Endodermal cell (in vitro differentiated cells): ENCODE data around the gene DAPP1. TPM values are rescaled to one million over a fixed set of nuclear protein-coding genes. Genes with fewer than 3 reads are reported as not detected.

Source experiments
- DNase-seq: peaks from one replicate; pipeline ENCODE4 v3.0.0-alpha.2; 2017
- H3K27ac ChIP-seq: 2 replicates; pipeline ENCODE4 v1.5.1; 2013; ENCODE audit warnings: mild to moderate bottlenecking, low read depth, low read length, moderate library complexity
- H3K27me3 ChIP-seq: 2 replicates; pipeline ENCODE4 v1.6.1; 2013; ENCODE audit warnings: mild to moderate bottlenecking, low read length, moderate library complexity; ENCODE audit not compliant: insufficient read depth, control insufficient read depth, poor library complexity, severe bottlenecking
- H3K36me3 ChIP-seq: 2 replicates; pipeline ENCODE4 v1.7.0; 2013; ENCODE audit warnings: mild to moderate bottlenecking, low read length, moderate library complexity; ENCODE audit not compliant: control insufficient read depth, insufficient read depth
- H3K4me1 ChIP-seq: one replicate; pipeline ENCODE4 v1.7.0; 2013; ENCODE audit warnings: low read length; ENCODE audit not compliant: control insufficient read depth, insufficient read depth
- H3K4me3 ChIP-seq: 2 replicates; pipeline ENCODE4 v1.5.1; 2013; ENCODE audit warnings: mild to moderate bottlenecking, low read length, moderate library complexity
- H3K9ac ChIP-seq: 2 replicates; pipeline ENCODE4 v1.6.1; 2013; ENCODE audit warnings: mild to moderate bottlenecking, low read length, moderate library complexity; ENCODE audit not compliant: poor library complexity, severe bottlenecking; ENCODE audit errors: extremely low read depth
- H3K9me3 ChIP-seq: 2 replicates; pipeline ENCODE4 v1.6.1; 2013; ENCODE audit warnings: mild to moderate bottlenecking, low read length, moderate library complexity; ENCODE audit not compliant: control insufficient read depth
- H3K27ac Mint-ChIP-seq: 2 replicates; pipeline ENCODE4 v1.8.0; 2020; ENCODE audit warnings: mixed read lengths
- H3K27me3 Mint-ChIP-seq: 2 replicates; pipeline ENCODE4 v1.8.0; 2021; ENCODE audit warnings: mild to moderate bottlenecking, mixed read lengths; ENCODE audit not compliant: insufficient read depth
- H3K36me3 Mint-ChIP-seq: 2 replicates; pipeline ENCODE4 v1.8.0; 2020; ENCODE audit warnings: low read depth, mixed read lengths
- H3K4me1 Mint-ChIP-seq: 2 replicates; pipeline ENCODE4 v1.8.0; 2020; ENCODE audit warnings: mixed read lengths
- H3K4me3 Mint-ChIP-seq: 2 replicates; pipeline ENCODE4 v1.8.0; 2020; ENCODE audit warnings: mild to moderate bottlenecking, moderate library complexity, mixed read lengths
- H3K9me3 Mint-ChIP-seq: 2 replicates; pipeline ENCODE4 v1.8.0; 2020; ENCODE audit warnings: mild to moderate bottlenecking, mixed read lengths
- WGBS, 2 experiments: methylation state at CpG; one replicate each; pipeline versions ENCODE4 v1.1.5 to v1.1.7; 2013; ENCODE audit warnings: missing lambda C conversion rate in 2 of 2, mixed read lengths in 1 of 2; ENCODE audit not compliant: insufficient coverage in 1 of 2, insufficient read length in 1 of 2; 5-methylcytosine and 5-hydroxymethylcytosine counted together
- total RNA-seq, 2 donors: library from RNA; stranded (reverse); fragmentation: NEBNext Ultra II Directional in 1 of 2; extraction: Animal tissue kit (Norgen Biotek cat#: 25700) in 1 of 2; gene quantifications; 2 replicates in 1 of 2; 3 replicates in 1 of 2; pipeline ENCODE4 v1.2.1, GENCODE V29; 2021
- TF ChIP-seq, protein P1 (sequence below): fragments of 200-600 bp; sonication (generic); conservative IDR thresholded peaks from 2 replicates; pipeline ENCODE4 v1.5.0; 2021; ENCODE audit warnings: antibody characterized with exemption, mild to moderate bottlenecking

DAPP1 gene
- total RNA-seq, 2 donors from 2014 or later = not detected

DNA sequence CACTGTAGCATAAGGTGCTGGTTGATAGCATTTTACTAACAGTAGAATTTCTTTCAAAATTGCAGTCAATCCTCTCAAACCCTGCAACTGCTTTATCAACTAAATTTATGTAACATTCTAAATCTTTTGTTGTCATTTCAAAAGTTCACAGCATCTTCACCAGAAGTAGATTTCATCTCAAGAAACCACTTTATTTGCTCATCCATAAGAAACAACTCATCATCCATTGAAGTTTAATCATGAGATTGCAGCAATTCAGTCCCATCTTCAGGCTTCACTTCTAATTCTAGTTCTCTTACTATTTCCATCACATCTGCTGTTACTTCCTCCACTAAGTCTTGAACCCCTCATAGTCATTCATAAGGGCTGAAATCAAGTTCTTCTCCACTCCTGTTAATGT lies 55.9 kb downstream of the DAPP1 start:
- no peaks in the 10 kb centered on the region for H3K36me3 ChIP-seq
- no peak overlapping the region for H3K4me3 ChIP-seq
- H3K9ac ChIP-seq = no peak overlapping the region
- H3K4me3 Mint-ChIP-seq = no peak overlapping the region
- no peaks in the 10 kb centered on the region for H3K36me3 Mint-ChIP-seq
- no peaks in the 10 kb centered on the region for H3K9me3 ChIP-seq
- H3K27me3 Mint-ChIP-seq = no peaks in the 10 kb centered on the region
- no peaks in the 10 kb centered on the region for H3K27me3 ChIP-seq
- H3K4me1 Mint-ChIP-seq = peaks cover 9% of the 10 kb centered on the region
- no peaks in the 10 kb centered on the region for H3K4me1 ChIP-seq
- no peak for DNase-seq
- TF ChIP-seq, protein P1, sequence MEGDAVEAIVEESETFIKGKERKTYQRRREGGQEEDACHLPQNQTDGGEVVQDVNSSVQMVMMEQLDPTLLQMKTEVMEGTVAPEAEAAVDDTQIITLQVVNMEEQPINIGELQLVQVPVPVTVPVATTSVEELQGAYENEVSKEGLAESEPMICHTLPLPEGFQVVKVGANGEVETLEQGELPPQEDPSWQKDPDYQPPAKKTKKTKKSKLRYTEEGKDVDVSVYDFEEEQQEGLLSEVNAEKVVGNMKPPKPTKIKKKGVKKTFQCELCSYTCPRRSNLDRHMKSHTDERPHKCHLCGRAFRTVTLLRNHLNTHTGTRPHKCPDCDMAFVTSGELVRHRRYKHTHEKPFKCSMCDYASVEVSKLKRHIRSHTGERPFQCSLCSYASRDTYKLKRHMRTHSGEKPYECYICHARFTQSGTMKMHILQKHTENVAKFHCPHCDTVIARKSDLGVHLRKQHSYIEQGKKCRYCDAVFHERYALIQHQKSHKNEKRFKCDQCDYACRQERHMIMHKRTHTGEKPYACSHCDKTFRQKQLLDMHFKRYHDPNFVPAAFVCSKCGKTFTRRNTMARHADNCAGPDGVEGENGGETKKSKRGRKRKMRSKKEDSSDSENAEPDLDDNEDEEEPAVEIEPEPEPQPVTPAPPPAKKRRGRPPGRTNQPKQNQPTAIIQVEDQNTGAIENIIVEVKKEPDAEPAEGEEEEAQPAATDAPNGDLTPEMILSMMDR = no peak
- H3K27ac Mint-ChIP-seq = no peak overlapping the region
- no peak overlapping the region for H3K27ac ChIP-seq
- H3K9me3 Mint-ChIP-seq = no peaks in the 10 kb centered on the region

DNA sequence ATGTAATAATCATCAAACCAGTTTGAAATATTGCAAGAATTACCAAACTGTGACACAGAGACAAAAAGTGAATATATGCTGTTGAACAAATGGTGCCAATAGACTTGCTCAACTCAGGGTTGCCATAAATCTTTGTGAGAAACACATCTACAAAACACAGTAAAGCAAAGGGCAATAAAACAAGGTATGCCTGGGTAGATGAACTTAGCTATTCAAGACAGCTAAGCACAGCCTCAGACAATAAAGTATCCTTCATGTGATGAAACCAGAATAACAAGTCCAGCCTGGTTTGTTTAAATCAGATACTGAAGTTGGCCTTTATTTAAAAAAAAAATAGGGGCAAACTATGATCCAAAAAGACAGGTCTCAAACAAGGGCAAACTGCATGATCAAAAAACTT lies 58.4 kb downstream of the DAPP1 start:
- Mint-ChIP-seq H3K9me3 (no peaks in the 10 kb centered on the region), H3K4me3 (no peak overlapping the region), H3K4me1 (no peaks in the 10 kb centered on the region), H3K27me3 (no peaks in the 10 kb centered on the region), H3K27ac (no peak overlapping the region), H3K36me3 (peaks cover 2% of the 10 kb centered on the region)
- H3K4me1 ChIP-seq = no peaks in the 10 kb centered on the region
- no peak for DNase-seq
- no peak overlapping the region for H3K27ac ChIP-seq
- no peak overlapping the region for H3K4me3 ChIP-seq
- no peaks in the 10 kb centered on the region for H3K27me3 ChIP-seq
- no peaks in the 10 kb centered on the region for H3K9me3 ChIP-seq
- H3K9ac ChIP-seq = no peak overlapping the region
- peaks cover 17% of the 10 kb centered on the region for H3K36me3 ChIP-seq
- TF ChIP-seq, protein P1 = no peak

DNA sequence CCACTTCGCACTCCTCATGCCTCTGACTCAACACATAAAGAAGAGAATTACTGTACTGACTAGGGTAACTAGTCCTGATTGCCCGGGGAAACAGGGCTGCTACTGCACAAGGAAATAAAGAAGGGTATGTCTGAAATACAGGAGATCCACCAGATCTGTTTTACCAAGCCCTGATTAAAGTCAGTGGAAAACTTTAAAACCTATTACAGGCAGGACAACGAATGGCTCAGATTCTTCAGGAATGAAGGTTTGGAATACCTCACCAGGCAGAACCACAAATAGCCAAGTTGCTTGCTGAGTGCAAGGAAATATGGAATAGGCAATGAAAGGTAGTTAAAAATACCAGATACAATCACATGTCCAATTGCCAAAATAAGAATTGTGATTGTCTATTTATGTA lies 60.3 kb downstream of the DAPP1 start:
- no peak for DNase-seq
- Histone ChIP-seq H3K27me3 (no peaks in the 10 kb centered on the region), H3K4me1 (no peaks in the 10 kb centered on the region), H3K9ac (no peak overlapping the region), H3K9me3 (no peaks in the 10 kb centered on the region), H3K36me3 (peaks cover 35% of the 10 kb centered on the region), H3K4me3 (no peak overlapping the region), H3K27ac (no peak overlapping the region)
- TF ChIP-seq, protein P1 = no peak
- no peaks in the 10 kb centered on the region for H3K4me1 Mint-ChIP-seq
- peaks cover 15% of the 10 kb centered on the region for H3K36me3 Mint-ChIP-seq
- WGBS, 2 experiments = 84 to 100% methylated on average over 3 of the region's 3 CpGs
- H3K27me3 Mint-ChIP-seq = no peaks in the 10 kb centered on the region
- H3K9me3 Mint-ChIP-seq = no peaks in the 10 kb centered on the region
- no peak overlapping the region for H3K4me3 Mint-ChIP-seq
- no peak overlapping the region for H3K27ac Mint-ChIP-seq
